Breast epithelium (tissue), 3 donors: ENCODE results near the gene MAPT.

Source experiments
- CTCF ChIP-seq, 3 donors: fragments of 450-650 bp; IDR thresholded peaks; one replicate each; pipeline ENCODE4 v1.5.1; 2016 to 2017; ENCODE audit warnings: antibody characterized with exemption in 3 of 3, mild to moderate bottlenecking in 3 of 3, moderate library complexity in 3 of 3
- POLR2A ChIP-seq: fragments of 450-650 bp; IDR thresholded peaks from one replicate; pipeline ENCODE4 v1.6.1; 2016; ENCODE audit warnings: antibody characterized with exemption, mild to moderate bottlenecking, moderate library complexity

GRCh38 chr17:45877467-45877866, 16.9 kb upstream of the MAPT start:
- TF ChIP-seq POLR2A = no peak
- no peak for TF ChIP-seq CTCF (IDR thresholded peaks at IDR 0.05)
